Amniotic stem cell (primary cell): ENCODE data around the gene CFD.
"Not testable (repeated sequence)": the region's sequence is repeated elsewhere in the genome, so short reads cannot be mapped to it uniquely, and the experiment has no call there.

ENCODE experiments used
- DNase-seq: peaks from one replicate; lab custom pipeline; 2025; lab: John Stamatoyannopoulos, UW

The CFD gene

GRCh38 chr19:871446-872265, 12.2 kb downstream of the CFD start:
- DNase-seq: no peak

DNA sequence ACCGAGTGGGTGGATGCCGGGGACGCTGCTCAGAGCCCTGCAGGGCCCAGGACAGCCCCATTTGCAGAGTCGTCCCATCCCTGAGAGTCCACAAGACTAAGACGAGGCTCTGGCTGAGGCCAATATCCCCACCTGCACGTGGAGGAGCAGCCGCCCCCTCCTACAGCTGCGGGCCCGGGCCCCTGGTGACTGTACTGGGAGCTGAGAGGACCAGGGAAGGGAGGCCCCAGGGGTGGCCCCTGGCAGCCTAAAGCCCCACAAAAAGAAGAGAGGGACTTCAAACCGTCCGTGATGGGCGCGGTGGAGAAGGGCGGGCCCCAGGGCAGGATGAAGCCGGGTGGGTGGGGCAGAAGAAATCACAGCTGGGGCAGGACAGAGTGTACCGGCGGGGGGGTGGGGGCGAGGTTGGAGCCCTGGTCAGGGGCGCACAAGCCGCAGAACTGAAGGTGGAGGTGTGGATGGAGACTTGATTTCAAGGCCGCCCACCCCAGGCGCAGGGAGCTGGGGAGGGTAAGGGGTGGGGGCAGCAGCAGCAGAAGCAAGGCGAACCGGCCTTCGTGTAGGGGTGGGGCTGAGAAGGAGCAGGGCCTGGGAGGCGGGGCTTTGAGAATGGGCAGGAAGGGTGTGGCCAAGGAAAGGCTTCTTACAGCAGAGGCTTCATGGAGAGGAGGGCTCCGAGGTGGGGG, 12.9 kb downstream of the CFD start:
- DNase-seq: no peak

GRCh38 chr19:873084-873483, 13.6 kb downstream of the CFD start:
- no peak for DNase-seq

GRCh38 chr19:873561-874041, 14.1 kb downstream of the CFD start:
- DNase-seq: no peak

DNA sequence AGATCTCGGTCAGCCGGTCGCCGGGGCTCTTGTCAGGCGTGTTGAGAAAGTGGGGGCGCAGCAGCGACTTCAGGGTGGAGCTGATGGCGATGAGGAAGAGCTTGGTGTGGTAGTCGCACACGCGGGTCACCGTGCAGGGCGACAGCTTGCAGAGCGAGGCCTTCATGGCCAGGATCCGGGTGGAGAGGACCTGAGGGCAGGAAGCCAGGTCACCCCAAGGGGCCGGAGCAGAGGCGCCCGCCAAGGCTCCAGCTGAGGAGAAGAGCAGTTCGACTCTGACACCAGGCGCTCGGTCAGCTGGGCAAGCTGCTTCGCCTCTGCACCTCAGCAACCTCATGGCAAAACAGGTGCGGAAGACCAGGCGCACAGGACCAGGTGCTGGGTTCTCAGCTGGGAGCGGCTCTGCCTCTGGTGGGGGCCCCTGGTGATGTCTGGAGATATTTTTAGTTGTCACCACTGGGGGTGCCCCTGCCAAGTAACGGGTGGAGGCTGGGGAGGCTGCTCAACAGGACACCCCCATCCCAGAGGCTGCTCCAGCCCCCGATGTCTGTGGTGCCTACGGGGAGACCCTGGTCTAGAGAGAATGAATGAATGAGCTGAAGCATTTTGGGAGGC, 15.9 kb downstream of the CFD start:
- DNase-seq: no peak

DNA sequence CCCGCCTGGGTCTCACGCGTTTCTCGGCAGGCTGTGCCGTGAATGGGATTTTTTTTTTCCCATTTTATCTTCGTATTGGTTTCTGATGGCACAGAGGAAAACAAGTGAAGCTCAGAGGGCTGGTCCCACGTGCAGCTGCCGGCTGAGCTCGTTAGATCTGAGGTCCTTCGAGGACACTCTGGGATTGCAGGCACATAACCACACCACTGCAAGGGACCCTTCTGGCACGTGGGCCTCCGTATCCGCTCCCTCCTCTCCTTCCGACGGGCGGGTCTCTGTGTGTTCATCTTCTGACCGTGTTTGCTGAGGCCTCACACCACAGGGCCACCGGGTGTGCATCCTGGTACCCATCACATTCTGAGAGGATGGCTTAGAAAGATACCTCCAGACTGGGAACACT, 16.6 kb downstream of the CFD start:
- no peak for DNase-seq

GRCh38 chr19:876780-877314, 17.4 kb downstream of the CFD start:
- DNase-seq: no peak

DNA sequence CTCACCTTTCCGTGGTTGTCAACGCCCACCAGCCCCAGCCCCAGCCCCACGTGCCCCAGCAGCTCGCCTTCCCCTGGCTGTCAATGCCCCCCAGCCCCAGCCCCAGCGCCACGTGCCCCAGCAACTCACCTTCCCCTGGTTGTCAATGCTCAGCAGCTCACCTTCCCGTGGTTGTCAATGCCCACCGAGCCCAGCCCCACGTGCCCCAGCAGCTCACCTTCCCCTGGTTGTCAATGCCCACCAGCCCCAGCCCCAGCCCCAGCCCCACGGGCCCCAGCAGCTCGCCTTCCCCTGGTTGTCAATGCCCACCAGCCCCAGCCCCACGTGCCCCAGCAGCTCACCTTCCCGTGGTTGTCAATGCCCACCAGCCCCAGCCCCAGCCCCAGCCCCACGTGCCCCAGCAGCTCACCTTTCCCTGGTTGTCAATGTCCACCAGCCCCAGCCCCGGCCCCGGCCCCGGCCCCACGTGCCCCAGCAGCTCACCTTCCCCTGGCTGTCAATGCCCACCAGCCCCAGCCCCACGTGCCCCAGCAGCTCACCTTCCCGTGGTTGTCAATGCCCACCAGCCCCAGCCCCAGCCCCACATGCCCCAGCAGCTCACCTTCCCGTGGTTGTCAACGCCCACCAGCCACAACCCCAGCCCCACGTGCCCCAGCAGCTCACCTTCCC, 18.7 kb downstream of the CFD start:
- DNase-seq: not testable (repeated sequence)

DNA sequence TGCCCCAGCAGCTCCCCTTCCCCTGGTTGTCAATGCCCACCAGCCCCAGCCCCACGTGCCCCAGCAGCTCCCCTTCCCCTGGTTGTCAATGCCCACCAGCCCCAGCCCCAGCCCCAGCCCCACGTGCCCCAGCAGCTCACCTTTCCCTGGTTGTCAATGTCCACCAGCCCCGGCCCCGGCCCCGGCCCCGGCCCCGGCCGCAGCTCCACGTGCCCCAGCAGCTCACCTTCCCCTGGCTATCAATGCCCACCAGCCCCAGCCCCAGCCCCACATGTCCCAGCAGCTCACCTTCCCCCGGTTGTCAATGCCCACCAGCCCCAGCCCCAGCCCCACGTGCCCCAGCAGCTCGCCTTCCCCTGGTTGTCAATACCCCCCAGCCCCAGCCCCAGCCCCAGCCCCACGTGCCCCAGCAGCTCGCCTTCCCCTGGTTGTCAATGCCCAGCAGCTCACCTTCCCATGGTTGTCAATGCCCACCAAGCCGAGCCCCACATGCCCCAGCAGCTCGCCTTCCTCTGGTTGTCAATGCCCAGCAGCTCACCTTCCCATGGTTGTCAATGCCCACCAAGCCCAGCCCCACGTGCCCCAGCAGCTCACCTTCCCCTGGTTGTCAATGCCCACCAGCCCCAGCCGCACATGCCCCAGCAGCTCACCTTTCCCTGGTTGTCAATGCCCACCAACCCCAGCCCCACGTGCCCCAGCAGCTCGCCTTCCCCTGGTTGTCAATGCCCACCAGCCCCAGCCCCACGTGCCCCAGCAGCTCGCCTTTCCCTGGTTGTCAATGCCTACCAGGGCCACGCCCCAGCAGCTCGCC, 19.5 kb downstream of the CFD start:
- DNase-seq: not testable (repeated sequence)

DNA sequence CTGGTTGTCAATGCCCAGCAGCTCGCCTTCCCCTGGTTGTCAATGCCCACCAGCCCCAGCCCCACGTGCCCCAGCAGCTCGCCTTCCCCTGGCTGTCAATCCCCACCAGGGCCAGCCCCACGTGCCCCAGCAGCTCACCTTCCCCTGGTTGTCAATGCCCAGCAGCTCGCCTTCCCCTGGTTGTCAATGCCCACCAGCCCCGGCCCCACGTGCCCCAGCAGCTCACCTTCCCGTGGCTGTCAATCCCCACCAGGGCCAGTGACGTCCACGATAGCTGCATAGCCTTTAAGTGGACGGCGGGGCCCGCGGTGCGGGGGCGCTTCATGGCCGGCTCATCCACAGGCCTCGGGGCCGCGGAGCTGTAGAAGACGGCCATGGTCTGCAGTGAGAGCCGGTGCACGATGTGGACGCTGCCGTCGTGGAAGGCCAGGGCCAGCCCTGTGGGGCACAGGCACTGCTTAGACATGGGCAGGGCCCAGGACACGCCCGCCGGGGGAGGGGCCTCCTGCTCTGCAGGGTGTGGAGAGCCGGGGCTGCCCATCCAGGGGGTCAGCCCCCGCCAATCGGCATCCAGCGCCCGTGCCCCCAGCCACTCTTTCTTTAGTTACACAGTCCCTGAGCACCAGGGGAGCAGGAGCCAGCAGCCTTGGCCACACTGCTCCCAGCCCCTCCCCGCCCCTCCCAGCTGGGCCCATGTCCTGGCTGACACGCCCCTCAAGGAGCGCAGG, 20.4 kb downstream of the CFD start:
- DNase-seq: no peak

GRCh38 chr19:881385-882071, 22.1 kb downstream of the CFD start:
- no peak for DNase-seq

GRCh38 chr19:882871-883497, 23.5 kb downstream of the CFD start:
- no peak for DNase-seq

DNA sequence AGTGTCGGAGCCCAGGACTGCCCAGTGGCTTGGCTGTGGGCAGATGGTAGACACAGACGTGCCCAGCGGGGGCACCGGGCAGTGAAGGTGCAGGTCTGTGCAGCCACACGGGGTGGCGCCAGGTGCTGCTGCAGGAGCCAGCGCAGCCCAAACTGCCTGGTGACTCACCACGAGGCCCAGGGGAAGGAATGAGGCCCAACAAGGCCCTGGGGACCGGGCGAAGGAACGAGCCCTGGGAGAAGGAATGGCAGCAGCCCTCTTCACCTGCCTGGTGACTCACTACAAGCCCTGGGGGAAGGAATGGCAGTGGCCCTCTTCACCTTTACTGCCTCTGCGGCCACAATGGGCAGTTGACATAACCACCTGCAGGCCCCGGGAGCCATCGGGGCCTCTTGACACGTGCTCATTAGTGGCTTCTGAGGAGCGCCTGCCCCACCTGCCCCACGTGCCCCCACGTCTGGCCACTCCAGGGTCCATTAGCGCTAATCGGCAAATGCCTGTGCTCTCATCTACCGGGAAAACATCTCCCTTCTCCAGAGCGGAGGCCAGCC, 24.3 kb downstream of the CFD start:
- DNase-seq: no peak

DNA sequence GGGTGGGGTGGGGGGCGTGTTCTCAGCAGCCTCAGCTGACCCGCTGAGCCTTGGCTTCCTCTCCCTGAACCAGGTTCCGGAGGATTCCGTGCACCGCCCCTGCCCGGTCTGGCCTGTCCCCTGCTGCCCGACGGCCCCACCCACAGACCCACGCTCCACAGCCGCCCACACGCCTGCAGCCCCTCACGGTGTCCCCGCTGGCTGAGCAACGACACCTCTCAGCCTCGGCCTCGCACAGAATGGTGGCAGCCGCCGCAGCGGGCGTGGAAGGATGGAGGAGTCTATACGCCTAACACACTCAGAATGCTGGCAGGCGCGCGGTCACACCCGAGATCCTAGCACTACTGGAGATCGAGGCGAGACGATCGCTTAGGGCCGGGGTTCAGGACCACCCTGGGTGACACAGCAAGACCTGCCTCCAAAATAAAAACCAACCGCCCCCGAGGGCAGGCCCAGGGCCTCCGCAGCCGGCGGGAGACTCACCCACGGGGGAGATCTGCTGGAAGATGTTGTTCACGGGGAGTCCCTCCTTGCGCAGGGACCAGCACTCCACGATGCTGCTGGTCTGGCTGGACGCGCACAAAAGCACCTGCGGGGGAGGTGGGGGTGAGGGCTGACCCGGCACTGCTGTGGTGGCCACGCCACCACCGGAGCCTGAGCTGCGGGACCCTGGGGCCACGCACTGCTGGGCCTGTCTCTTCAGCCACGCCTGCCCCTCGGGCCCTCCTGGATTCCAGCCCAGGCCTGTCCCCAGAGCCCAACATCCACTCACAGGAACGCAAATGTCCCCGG, 25.2 kb downstream of the CFD start:
- no peak for DNase-seq

DNA sequence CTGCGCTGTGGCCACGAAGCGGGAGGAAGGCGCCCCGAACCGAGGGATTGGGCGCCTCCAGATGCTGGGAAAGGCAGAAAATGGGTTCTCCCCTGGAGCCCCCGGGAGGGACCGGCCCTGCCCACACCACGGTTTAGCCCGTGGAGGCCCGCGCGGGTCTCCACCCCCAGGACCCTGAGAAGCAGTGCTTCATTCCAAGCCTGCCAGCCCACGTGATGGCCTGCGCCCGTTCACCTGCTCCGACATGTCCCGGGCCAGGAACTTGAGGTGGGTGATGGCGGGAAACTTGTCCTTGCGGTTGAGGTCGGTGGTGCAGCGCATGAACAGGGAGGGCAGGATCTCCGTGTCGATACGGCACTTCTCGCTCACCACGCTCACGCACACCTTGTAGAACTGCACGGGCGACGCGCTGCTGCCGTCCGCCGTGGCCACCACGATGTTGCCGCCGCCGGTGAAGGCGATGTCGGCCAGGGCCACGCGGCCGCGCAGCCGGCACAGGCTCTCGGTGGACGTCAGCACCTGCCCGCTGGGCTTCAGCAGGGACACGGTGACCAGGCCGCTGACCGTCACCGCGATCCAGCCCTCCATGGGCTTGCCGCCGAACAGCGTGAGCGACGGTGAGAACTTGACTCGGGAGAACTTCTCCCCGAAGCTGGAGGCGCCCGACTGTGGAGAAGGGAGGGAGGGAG, 26.2 kb downstream of the CFD start:
- no peak for DNase-seq

- DNase-seq: peak; percentile 40
Measured at GRCh38 chr19:887072-887471, 27.6 kb downstream of the CFD start.

GRCh38 chr19:887599-887998, 28.1 kb downstream of the CFD start:
- DNase-seq: no peak
